ENCODE data around the gene PDGFC.

DNA sequence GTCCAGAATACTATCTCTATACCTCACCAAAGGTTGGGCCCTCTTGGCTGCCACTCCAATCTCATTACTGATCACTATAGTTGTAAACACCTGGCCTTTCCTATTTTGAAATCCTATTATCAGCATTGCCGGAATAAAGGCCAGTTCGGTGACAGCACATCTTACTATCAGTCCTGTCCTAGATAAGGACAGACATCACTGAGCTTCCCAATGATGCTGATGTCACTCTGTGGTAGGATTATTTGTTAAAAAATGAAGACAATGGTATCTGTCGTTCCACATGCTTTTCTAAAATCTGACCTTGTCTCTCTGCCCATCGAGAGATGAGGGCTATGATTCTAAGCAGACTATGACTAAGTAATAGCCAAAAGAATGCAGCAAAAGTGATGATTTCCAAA, 260.4 kb downstream of the PDGFC start:
- no peak for TF ChIP-seq MAZ (IDR thresholded peaks at IDR 0.05; ENCODE audit: borderline replicate concordance, low read depth, low read length)
- no peak for TF ChIP-seq MAZ (CRISPR knock-in tag; IDR thresholded peaks at IDR 0.05; ENCODE audit: low read depth)
- no peak for TF ChIP-seq POLR2A (IDR thresholded peaks at IDR 0.05; ENCODE audit: insufficient read depth in 1 of 2, low read depth in 2 of 2, low read length in 2 of 2)
- no peak for TF ChIP-seq KAT2B (IDR thresholded peaks at IDR 0.05; ENCODE audit: borderline replicate concordance, low read depth, low read length)

All from HepG2 (cell line).